Stimulated activated CD8-positive, alpha-beta memory T cell treated with anti-CD3 and anti-CD28 coated beads, Interleukin-12 subunit alpha, Interleukin-12 subunit beta, amount 100 ng/mL, for 1 hour (primary cell): ENCODE results near the gene SFSWAP.

Experiments
- DNase-seq: peaks from one replicate; pipeline ENCODE4 v3.0.0-alpha.2; 2020; ENCODE audit warnings: low read depth

Gene SFSWAP

GRCh38 chr12:131835616-131836171 is 124.8 kb downstream of the SFSWAP start:
- DNase-seq: no peak

DNA sequence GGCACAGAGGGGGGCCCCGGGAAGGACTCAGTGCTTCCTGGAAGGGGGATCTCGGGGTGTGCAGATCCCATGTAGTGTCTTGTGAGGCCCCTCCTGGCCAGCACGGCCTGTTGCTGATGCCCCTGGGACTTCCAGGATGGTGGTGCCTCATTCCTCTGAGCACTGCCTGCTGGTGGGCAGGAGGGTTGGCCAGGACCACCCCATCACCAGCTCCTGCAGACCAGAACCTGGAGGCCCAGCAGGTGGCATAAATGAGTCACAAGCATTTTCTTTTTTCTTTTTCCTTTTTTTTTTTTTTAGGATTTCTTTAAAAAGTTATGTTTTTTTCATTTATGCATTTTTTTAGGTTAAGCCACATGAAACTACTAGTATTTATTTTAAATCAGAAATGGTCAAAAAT is 125.3 kb downstream of the SFSWAP start:
- DNase-seq: no peak

DNA sequence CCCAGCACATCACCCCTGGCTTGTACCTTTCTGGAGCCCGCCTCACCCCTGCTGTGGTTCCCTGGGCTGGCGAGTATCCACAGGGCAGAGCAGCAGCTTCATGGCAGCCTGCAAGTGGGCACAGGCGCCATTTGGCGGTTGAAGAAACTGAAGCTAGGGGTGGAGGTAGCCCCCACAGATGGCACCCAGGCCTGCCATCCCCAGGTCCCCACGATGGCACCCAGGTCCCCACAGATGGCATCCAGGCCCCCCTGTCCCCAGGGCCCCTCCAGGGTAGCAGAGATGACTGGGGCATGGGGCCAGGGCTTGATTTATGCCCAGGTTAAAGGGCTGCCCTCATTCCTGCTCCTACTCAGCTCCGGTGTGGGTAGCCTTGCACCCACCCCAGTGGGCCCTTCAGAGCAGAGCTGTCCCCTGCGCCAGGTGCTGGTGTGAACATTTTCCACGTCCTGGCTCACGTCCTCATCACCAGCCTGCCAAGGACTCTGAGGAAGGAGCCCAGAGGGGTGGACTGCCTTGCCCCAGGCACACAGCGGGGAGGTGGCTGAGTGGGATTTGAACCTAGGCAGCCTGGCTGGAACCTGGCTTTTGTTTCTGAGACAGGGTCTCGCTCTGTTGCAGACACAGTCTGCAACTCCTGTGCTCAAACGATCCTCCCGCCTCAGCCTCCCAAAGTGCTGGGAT is 126.0 kb downstream of the SFSWAP start:
- DNase-seq: no peak

DNA sequence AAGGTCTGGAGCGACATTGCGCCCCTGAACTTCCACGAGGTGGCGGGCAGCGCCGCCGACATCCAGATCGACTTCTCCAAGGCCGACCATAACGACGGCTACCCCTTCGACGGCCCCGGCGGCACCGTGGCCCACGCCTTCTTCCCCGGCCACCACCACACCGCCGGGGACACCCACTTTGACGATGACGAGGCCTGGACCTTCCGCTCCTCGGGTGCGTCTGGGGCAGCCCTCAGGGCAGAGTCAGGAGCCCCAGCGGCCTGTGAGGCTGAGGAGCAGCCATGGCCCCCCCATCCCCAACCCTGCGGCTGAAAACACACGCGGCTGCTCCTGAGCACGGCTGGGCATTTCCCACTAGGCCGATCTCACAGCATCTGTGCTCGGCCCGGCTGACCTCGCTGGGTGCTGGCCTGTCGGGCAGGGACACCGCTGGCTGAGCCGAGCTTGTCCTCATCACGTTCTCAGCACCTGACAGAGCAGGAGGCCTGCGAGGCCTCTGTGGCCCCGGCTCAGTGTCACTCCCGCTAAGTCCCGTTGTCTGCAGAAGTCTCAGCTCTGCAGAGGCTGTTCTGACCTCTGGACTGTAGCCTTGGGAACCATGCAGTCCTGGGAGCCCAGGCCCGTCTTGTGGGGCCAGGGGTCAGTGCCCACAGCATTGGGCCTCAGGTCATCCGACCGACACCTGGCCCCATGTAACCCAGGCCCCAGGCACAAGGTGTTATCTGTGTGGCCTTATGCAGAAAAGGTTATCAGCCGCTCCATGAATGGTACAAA is 129.9 kb downstream of the SFSWAP start:
- DNase-seq: no peak

GRCh38 chr12:131841547-131841946 is 130.7 kb downstream of the SFSWAP start:
- no peak for DNase-seq

- DNase-seq: no peak
Measured at GRCh38 chr12:131842169-131842568, 131.3 kb downstream of the SFSWAP start.

DNA sequence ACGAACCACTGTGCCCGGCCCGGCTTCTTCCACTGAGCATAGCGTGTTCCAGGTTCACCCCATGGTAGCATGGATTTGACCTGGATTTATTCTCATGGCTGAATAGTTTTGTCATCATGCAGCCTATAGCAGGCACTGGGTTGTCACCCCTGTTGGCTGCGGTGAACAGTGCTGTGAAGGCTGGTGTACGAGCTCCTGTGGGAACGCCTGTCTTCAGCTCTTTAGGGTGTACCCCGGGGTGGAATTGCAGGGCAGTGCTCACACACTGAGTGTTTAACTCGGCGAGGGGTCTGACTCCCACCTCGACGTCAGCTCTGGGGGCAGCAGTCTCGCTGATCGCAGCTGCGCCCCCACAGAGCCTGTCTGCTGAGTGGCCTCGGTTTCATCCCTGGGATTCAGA is 132.6 kb downstream of the SFSWAP start:
- no peak for DNase-seq

DNA sequence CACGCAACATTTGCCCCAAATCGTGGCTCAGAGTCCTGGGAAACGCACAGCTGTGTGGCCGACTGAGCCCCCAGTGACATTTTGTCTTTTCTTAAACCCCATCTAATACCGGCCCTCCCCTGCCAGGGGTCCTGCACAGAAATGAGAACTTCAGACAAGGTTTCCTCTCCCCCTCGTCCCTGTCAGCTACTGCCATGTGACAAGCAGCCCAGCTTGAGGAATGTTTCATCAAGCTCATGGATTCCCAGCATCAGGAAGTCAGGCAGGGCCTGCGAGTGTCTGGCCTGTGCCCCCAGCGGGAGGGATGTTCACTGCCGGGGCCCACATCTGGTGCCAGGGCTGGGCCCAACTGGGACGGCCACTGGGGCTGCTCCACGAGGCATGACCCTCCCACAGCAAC is 133.2 kb downstream of the SFSWAP start:
- no peak for DNase-seq

DNA sequence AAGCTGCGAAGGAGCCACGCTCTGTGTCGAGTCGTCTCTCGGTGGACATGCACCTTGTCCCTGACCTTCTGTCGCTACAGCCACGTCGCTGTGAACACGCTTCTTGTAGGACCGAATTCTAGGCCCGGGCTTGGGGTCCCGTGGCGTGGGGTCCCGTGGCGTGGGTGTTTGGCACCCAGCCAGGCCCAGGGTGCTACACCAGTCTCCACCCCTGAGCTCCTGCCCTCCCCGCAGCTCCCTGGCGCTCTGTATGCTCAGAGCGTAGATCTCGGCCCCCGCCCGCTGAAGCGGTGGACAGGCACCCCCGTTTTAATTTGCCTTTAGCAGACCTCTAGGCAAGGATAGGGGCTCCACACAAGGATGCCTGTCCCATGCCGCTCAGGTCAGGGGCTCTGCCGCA is 133.8 kb downstream of the SFSWAP start:
- no peak for DNase-seq

GRCh38 chr12:131845121-131845520 is 134.2 kb downstream of the SFSWAP start:
- no peak for DNase-seq

- no peak for DNase-seq
Measured at GRCh38 chr12:131847456-131847855, 136.6 kb downstream of the SFSWAP start.

DNA sequence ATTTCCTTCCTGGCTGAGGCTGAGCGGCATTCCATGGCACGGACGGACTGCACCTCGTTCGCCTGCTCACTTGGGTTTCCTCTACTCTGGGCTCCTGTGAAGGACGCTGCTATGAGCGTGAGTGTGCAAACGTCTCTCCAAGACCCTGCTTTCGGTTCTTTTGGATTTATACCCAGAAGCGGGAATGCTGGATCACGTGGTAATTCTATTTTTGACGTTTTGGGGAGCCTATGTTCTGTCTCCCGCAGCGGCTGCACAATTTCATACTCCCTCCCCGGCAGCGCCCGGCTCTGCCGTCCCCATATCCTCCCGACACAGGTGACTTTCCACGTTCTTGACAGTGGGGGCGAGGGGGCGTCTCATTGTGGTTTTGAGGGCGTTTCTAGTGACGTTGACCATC is 137.9 kb downstream of the SFSWAP start:
- DNase-seq: no peak
